GM12801 (cell line): ENCODE data around the gene CXCL16.

Experiments used
- TF ChIP-seq, protein P1 (sequence below): IDR thresholded peaks from one replicate; pipeline ENCODE4 v1.5.1; 2011; ENCODE audit warnings: control low read depth; ENCODE audit not compliant: insufficient read length; ENCODE audit errors: extremely low read depth

The CXCL16 gene

DNA sequence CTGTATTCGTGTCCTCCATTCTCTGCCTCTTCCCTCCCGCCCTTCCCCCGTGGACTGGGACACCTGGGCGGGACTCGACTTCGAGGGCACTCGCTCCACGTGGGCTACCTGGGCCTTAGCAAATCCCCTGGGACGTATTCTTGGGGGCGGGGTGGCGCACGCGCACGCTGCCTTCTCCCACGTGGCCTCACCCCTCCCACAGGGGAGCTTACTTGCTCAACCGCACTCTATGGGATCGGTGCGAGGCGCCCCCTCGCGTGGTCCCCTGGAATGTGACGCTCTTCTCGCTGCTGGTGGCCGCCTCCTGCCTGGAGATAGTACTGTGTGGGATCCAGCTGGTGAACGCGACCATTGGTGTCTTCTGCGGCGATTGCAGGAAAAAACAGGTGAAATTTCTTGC lies 42.9 kb upstream of the CXCL16 start:
- TF ChIP-seq, protein P1, sequence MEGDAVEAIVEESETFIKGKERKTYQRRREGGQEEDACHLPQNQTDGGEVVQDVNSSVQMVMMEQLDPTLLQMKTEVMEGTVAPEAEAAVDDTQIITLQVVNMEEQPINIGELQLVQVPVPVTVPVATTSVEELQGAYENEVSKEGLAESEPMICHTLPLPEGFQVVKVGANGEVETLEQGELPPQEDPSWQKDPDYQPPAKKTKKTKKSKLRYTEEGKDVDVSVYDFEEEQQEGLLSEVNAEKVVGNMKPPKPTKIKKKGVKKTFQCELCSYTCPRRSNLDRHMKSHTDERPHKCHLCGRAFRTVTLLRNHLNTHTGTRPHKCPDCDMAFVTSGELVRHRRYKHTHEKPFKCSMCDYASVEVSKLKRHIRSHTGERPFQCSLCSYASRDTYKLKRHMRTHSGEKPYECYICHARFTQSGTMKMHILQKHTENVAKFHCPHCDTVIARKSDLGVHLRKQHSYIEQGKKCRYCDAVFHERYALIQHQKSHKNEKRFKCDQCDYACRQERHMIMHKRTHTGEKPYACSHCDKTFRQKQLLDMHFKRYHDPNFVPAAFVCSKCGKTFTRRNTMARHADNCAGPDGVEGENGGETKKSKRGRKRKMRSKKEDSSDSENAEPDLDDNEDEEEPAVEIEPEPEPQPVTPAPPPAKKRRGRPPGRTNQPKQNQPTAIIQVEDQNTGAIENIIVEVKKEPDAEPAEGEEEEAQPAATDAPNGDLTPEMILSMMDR: no peak

- TF ChIP-seq, protein P1: no peak
Observed at GRCh38 chr17:4780325-4780955, 40.7 kb upstream of the CXCL16 start.

- TF ChIP-seq, protein P1: no peak
Observed at GRCh38 chr17:4777969-4778760, 38.4 kb upstream of the CXCL16 start.

DNA sequence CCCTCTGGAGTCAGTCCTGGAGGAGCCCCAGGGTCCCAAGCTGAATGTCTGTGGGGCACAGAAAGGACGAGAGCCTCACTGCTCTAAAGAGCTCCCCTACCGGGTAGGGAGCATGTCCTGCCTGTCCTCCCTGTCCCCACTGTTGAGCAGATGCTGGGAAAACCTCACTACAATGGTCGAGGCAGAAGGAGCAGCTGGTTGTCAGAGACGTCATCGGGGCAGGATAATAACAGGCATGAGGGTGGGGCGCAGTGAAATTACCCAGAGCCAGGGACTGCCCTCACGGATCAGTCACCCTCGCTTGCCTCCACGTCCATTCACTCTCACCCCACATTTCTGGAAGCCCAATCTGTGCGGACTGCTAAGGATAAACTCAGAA lies 32.5 kb upstream of the CXCL16 start:
- TF ChIP-seq, protein P1: no peak

DNA sequence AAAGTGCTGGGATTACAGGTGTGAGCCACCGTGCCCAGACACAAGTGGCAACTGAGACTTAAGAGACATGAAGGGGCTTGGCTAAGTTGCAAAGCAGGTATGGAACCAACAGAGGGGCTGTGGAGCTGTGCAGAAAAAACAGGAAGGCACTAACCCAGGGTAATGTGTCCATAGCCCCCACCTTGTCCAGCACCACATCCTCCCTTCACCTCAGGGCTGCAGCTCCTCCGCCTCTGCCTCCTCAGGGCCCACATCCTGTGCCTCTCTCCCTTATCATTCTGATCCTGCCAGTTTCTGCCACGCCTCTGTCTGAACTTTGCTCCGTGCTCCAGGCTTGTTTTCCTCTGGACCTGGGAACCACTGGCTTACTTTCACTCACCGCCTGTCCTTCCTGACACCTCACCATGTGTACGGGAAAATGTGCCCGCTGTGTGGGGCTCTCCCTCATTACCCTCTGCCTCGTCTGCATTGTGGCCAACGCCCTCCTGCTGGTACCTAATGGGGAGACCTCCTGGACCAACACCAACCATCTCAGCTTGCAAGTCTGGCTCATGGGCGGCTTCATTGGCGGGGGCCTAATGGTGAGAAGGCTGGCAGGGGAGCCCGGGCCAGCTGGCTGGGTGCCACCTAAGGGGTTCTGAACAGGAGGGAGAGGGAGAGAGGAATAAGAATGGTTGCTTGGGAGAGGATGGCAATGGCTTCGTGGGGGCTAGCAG lies 31.9 kb upstream of the CXCL16 start, which contains the start of gene TM4SF5:
Gene TM4SF5 (plus strand): TSS at position 368 of the 716 bp plus-strand sequence. CDS start 37 bp downstream, at position 405.
- TF ChIP-seq, protein P1: no peak

DNA sequence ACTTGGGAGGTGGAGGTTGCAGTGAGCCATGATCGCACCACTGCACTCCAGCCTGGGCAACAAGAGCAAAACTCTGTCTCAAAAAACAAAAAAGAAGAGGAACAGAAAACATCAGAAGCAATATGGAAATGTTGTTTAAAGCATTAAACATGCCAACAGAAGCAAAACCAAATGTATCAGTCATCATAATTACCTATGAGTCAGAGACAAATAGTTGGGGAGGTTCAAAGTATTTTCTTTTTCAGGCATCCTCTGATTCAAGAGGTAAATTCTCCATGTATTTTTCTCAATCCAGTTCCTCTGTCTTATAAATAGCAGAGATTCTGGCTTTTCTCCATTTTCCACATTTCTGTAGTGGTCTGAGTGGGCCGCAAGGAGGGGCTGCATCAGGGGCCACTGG lies 29.9 kb upstream of the CXCL16 start:
- TF ChIP-seq, protein P1: no peak

DNA sequence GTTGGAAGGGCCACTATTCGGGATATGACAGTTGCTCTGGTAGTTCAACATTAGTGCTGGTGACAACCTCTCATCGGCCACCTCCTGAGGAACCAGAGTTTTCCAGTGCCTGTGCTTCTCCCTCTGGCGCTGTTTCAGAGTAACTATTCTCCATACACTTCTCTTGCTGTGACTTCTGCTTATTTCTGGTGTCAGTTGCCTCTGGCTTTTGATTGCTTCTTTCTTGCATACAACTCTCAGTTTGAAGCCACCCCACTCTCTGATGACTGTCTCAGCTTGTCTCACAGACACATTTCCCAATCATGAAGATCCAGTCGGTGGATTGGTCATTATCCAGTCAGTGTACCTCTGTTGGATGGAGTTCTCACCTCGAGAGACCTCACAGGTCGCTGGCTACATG lies 28.6 kb upstream of the CXCL16 start:
- TF ChIP-seq, protein P1: no peak
